ENCODE measurements around the gene COG5. TPM values are rescaled to one million over a fixed set of nuclear protein-coding genes. Genes with fewer than 3 reads are reported as not detected.
"Not testable (repeated sequence)": the region's sequence is repeated elsewhere in the genome, so short reads cannot be mapped to it uniquely, and the experiment has no call there.

Gene COG5
- polyA plus RNA-seq, 4 donors: 28.6 to 39.0 (median 33.1) TPM

DNA sequence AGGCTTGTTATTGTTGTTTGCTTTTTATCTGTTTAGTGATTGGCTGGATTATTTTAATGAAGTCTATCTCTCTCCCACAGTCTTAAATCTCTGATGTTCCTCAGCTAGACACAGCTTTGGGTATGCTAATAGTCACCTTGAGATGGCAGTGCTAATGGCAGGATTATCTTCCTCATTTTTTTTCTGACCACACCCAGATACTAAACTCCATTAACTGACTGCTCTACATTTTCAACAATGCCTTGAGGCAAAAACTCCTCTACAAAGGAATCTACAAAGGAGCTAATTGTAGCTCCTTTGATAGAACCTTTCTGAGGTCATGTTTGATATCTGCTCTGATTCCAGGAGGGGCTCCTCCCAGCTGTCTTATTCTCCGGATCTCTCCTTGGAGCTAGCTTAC lies 272.3 kb downstream of the COG5 start:
- DNase-seq (ENCODE audit: low read depth in 4 of 4, low spot score in 2 of 4): no peak

DNA sequence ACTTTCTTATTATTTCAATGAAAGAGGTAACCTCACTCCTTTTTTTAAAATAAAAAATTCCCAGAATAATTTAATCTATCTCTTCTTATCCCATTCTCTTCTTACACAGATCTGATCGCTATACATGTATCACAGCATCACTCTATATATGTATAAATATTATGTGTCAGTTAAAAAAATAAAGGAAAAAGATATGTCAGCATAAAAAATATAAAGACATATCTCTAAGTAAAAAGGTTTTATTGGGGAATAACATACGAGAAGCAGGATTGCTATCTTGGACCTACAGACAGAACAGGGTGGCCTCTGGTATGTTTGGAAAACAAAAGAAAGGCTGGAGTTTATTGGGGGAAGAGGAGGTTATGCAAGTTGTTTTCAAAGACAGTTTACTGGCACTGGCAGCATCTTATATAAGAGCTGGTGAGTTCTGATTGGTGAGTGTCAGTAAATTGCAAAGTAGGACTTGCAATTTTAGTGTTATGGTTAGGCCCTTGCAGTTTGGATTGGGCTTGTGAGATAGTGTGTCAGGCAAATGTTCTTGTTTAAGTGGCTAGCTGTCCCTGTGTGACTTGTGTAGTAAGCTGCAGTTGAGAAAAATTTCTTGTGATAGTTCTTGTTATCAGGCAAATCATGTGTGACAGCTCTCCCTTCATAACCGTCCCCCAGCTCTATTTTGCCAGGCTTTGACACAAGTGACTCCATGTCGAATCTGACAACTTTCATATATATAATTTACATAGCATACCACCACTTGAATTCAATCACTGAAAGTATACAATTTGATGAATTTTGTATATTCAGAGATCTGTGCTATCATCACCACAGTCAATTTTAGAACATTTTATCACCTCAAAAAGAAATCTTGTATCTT lies 276.7 kb downstream of the COG5 start:
- DNase-seq (ENCODE audit: low read depth in 4 of 4, low spot score in 2 of 4): no peak

DNA sequence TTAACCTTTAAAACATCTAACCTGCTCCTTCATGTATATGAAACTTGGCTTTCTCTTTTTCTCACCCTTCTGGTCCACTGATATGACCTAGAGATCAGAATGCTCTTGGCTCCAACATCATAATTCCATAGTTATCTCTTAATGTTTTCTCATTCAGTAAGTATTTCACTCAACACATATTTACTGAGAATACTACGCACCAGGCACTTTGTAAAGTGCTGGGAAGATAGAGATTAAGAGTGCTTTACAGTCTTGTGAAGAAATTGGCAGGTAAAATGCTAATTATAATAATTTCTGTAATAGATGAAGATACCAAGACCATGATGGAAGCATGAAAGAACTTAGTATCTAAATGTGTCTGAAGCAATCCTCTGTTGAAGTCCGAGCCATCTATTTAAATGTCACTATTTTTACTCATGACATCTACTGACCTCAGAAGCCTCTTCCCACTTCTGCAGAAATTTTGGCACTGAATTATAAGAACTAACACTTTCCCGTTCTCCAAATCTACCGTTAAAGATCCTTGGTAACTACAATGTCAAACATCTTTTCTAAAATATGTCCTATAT lies 278.7 kb downstream of the COG5 start:
- DNase-seq (ENCODE audit: low read depth in 4 of 4, low spot score in 2 of 4): no peak

DNA sequence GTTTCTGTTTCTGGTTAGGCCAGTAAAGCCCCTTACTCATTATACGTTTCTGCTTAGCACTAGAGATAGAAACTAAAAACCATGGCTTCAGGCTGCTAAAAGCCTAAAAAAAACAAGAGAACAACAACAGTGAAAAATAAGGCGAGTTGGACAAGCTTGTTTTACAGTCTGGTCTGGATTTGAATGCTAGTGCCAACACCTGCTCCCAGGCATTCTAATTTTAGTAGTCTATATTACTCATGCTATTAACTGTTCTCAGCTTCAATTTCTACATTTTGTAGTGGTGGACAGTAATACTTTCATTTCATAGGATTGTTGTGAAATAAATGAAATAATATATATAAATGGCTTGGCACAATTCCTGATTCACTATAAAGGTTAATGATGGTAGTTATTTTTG lies 286.4 kb downstream of the COG5 start:
- DNase-seq (ENCODE audit: low read depth in 4 of 4, low spot score in 2 of 4): no peak

DNA sequence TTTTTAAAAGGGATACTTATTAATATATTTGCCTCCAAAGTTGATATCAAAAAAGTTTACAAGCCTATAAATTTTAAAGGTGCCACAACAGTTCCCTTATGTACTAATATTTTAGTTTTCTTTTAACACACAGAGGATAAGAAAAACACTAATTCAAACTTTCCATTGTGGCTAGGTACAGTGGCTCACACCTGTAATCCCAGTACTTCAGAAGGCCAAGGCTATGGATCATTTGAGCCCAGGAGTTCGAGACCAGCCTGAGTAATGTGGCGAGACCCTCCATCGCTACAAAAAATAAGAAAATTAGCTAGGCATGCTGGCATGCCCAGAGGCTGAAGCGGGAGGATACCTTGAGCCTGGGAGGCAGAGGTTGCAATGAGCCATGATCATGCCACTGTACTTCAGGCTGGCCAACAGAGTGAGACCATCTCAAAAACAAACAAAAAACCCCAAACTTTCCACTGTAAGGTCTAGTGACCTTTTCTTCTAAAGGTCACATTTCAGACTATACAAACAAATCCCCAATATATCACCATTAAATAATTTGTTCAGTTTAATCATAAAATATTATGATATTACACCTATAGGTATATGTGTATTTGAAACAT lies 287.4 kb downstream of the COG5 start:
- DNase-seq (ENCODE audit: low read depth in 4 of 4, low spot score in 2 of 4): no peak

DNA sequence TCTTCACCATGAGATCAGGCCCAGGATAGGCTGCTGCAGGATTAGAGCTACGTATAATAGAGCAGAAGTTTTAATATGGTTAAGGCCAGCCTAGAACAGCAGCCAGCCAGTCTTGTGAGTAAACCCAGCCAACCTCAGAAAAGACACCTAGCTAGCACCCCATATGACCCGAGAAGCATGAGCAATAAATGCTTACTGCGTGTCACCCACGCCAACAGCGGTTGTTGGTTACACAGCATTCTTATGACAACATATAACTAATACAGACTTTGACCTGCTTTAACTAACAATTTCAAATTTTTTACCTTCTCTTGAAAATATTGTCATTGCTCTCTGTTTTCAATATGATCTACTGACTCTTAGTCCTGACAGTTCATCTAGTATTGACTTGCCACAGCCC lies 289.2 kb downstream of the COG5 start:
- no peak for DNase-seq (ENCODE audit: low read depth in 4 of 4, low spot score in 2 of 4)

DNA sequence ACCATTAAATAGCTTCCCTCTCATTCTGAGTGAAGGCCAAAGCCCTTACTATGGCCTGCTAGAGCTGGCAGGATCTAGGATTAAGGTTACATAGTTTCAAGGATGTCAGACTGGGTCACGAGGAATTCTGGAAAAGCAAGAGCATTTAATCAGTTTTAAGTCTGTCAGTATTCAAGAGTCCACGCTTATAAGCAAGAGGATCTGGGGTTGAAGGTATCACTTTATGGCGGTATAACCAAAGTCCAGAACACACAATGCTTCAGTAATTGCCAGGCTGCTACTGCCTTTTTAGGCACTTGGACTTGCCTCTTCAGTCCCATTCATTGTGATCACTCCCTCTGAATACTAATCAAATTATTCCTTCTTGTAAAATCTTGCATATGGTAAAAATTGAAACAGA lies 293.9 kb downstream of the COG5 start:
- no peak for DNase-seq (ENCODE audit: low read depth in 4 of 4, low spot score in 2 of 4)

DNA sequence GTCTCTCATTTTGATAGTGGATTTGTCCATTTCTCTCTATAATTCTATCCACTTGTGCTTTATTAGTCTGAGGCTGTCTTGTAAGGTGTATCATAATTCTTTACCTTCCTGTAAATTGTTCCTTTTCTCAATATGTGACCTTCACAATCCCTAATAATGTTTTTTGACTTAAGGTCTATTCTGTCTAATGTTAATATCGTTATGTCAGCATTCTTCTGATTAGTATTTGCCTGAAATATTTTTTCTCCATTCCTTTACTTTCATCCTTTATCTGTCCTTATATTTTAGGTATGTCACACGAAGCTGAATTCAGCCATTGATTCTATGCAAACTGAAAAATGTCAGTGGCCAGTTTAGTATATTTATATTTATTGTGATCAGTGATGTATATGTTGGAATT lies 295.1 kb downstream of the COG5 start:
- no peak for DNase-seq (ENCODE audit: low read depth in 4 of 4, low spot score in 2 of 4)

DNA sequence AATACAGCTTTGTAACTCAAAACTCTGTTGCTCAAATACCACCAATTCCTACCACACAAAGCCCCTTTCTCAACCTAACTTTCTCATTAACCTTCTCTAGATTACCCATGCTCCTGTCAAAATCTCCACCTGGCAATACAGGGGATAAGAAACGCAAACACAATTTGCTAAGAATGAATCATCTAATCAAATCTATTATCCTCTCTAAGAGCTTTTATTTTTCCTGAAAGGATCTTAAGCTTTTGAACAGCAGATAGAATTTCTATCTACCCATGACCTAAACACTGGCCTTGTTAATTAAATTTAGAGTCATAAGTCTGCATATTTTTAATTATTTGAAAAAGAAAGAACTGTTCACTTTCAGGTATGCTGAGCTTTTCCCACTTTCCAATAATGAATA lies 296.6 kb downstream of the COG5 start:
- DNase-seq (ENCODE audit: low read depth in 4 of 4, low spot score in 2 of 4): no peak

DNA sequence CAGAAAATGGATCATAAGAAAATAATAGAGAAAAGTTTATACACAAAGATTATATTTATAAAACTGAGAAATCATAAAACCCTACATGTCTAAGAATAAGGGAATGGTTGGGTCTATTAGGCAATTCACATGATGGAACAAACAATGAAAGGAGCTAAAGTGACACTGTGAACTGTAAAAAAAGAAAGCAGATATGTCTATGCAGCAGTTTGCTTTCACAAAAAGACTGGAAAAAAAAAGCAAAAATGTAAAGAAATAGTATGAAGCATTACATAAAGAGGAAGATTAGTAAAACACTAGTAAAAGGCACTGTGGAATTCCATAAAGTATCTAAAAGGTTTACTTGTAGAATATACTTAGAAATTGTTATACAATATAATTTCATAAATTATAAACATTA lies 299.0 kb downstream of the COG5 start:
- DNase-seq (ENCODE audit: low read depth in 4 of 4, low spot score in 2 of 4): no peak

DNA sequence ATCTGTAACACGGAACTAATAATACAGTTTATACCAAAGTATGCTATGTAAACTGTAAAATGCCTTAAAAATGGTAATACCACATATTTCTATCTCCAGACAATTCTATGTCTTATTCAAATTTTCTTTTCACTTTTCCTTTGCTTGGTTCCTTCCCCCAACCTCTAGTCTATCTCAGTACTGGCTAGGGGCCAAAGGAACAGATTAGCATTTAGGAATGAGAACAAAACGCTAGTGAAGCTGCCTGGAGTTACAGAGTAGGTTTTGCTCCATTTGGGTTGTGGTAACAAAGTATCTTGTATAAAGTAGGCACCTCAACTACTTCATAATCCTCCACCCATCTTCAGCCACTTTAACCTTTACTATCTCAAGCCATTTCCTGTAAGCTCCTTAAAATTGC lies 300.9 kb downstream of the COG5 start:
- no peak for DNase-seq (ENCODE audit: low read depth in 4 of 4, low spot score in 2 of 4)

DNA sequence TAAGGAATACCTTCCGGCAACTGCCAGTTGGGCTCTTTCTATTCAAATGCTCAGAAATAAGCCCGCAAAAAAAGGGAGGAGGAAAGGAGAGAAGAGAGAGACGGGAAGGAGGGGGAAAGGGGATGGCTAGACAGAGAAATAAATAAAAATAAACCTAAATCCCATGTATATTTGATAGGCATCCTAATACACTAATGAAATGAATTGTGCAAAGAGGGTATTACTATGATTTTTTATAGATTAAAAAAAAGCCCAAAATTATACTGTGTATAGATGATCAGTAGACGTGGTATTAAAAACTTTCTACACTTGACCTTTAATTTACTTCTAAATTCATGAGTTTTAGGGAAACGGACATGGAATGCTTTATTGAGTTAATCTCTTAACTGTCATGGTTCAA lies 305.0 kb downstream of the COG5 start:
- no peak for DNase-seq (ENCODE audit: low read depth in 4 of 4, low spot score in 2 of 4)

DNA sequence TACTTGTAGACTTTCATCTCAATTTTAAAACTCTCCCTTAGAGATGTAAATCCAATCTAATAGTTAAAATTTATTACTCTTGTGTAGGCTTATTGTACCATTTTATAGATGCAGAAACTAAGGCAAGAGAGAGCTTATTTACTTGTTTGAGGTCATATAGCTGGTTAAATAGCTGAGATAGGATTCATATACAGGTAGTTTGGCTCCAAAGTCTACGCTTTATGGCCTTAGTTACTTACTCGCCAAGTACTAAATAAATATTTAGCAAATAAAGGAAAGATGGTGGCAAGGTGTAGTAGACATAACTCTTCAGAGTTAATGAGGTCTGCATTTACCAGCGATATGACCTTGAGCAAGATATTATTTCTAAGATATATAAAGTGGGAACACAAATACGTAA lies 308.1 kb downstream of the COG5 start:
- DNase-seq (ENCODE audit: low read depth in 4 of 4, low spot score in 2 of 4): no peak

DNA sequence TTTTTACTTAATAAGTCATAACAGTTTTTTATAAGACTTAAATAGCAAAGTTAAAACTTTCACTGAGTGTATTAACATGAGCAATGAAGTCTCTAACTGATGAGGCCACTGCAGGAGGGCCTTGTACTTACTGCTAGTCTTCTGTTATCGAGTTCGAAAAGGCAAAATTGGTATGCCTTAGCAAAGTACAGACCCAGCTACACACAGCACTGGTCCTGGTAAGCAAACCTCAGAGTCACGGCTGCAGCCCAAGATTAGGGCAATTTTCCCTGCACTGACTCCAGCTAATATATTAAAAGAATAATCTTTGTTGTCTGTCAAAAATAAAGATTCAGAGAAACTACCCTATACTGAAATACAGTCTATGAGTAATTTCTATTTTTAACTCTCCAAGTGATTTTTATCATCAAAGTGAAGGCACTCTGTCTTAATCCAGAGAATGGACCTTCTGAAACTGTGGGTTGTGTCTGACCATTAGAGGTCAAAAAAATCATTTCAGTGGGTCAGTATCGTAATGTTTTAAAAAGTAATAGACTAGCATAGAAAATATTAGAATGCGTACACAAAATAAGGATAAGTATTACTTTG lies 309.2 kb downstream of the COG5 start:
- no peak for DNase-seq (ENCODE audit: low read depth in 4 of 4, low spot score in 2 of 4)

DNA sequence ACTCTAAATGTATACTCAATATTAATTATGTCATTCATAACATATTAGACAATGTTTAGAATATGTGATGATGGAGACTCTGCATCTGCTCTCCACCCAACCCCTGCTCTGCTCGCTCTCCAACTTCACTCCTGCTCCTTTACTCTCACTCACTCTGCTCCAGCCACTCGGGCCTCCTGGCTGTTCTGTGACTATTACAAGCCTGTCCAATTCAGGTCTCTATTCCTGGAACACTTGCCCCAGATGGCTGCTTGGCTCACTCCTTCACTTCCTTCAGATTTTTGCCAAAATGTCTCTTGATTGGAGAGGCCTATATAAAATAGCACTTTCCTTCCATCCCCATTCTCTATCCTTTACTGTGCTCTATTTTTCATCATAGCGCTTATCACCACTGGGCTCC lies 310.1 kb downstream of the COG5 start:
- no peak for DNase-seq (ENCODE audit: low read depth in 4 of 4, low spot score in 2 of 4)

DNA sequence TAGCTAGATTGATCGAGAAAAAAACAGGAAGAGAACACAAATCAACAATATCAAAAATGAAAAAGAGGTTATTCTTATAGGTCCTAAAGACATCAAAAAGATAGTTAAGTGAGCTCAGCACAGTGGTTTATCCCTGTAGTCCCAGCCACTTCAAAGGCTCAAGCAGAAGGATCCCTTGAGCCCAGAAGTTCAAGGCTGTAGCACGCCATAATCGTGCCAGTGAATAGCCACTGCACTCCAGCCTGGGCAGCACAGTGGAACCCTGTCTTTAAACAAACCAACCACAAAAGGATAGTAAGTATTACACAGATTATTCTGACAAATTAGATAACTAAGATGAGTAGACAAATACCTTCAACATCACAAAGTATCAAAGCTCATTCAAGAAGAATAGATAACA lies 311.8 kb downstream of the COG5 start:
- DNase-seq (ENCODE audit: low read depth in 4 of 4, low spot score in 2 of 4): no peak

DNA sequence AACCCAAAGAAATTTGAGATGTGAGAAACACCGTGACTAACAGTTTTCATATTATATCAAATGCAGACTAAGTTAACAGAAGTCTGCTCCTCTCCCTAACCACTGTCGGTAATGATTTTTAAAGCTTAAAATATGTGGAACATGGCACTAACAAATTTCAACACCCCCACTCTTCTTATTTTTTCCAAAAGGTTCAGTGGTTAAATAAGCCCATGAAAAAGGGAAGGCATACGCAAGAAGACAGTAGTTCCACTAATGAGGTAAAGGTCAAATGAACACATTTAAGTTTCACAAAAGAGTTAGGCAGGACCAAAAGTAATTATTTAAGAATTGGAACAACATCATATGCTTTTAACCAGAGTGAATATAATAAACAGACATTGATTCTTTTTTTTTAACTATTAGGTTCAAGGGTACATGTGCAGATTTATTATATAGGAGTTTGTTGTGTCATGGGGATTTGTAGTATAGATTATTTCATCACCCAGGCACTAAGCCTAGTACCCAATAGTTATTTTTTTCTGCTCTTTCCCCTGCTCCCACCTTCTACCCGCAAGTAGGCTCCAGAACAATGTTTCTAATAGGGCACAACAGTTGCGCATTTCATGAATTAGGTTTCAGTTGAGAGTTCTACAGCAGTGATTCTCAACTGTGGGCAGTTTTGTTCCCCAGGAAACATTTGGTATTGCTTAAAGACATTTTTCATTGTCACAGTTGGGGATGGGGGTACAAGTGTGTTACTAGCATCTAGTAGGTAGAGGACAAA lies 315.0 kb downstream of the COG5 start:
- DNase-seq (ENCODE audit: low read depth in 4 of 4, low spot score in 2 of 4): no peak

DNA sequence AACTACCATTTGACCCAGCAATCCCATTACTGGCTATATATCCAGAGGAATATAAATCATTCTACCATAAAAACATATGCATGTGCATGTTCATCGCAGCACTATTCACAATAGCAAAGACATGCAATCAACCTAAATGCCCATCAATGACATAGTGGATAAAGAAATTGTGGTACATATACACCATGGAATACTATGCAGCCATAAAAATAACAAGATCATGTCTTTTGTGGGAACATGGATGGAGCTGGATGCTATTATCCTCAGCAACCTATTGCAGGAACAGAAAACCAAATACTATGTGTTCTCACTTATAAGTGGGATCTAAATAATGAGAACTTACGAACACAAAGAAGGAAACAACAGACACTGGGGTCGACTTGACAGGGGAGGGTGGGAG lies 316.9 kb downstream of the COG5 start:
- DNase-seq (ENCODE audit: low read depth in 4 of 4, low spot score in 2 of 4): not testable (repeated sequence)

DNA sequence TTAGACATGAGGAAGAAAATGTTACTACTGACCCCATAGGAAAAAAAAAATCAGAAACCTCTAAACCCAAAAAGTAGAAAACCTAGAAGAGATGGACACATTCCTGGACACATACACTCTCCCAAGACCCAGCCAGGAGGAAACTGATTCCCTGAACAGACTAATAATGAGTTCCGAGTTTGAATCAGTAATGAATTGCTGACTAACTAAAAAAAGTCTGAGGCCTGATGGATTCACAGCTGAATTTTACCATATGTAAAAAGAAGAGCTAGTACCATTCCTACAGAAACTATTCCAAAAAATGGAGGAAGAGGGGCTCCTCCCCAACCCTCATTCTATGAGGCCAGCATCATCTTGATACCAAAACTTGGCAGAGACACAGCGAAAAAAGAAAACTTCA lies 319.1 kb downstream of the COG5 start:
- no peak for DNase-seq (ENCODE audit: low read depth in 4 of 4, low spot score in 2 of 4)

DNA sequence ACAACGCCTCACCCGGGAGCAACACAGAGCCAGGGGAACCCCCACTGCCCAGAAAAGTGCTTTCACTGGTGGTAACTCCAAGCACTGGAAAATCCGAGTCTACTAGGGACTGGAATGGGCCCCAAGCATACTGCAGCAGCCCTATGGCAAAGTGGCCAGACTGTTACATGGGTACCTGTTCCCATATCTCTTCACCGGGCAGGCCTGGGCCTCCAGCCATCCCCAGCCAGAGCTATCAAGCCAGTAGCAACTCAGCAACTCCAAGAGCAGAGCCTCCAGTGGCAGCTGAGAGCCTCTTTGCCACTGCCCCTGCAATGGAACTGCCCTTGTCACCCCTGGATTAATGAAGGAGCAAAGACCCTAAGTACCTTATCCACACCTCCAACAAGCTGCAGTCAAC lies 321.5 kb downstream of the COG5 start:
- DNase-seq (ENCODE audit: low read depth in 4 of 4, low spot score in 2 of 4): no peak

DNA sequence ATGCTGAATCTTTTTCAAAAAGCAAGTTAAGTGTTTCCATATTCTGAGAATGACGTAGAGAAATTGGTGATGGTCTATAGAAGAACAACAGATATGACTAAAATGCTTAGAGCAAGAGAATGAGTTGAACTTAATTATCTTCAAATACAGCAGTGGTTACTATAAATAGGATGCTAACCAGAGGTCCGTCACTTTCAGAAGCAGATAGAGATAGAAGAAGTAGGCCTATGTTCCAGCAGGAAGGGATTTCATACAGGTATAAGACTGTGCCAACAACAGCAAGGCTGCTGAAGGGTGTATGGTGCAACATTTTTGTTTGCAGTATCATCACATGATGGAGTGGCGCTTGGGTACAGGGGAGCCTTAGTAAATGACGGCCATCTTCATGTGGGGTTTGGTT lies 326.3 kb downstream of the COG5 start:
- DNase-seq (ENCODE audit: low read depth in 4 of 4, low spot score in 2 of 4): no peak
